ENCODE measurements around the gene AKR1B15.
"Not testable (repeated sequence)": the region's sequence is repeated elsewhere in the genome, so short reads cannot be mapped to it uniquely, and the experiment has no call there.

AKR1B15 gene

GRCh38 chr7:134563398-134563749 is 14.5 kb downstream of the AKR1B15 start:
- DNase-seq (ENCODE audit: low read depth): not testable (repeated sequence)

- no peak for DNase-seq (ENCODE audit: low read depth)
Measured at GRCh38 chr7:134565643-134566136, 16.8 kb downstream of the AKR1B15 start.

GRCh38 chr7:134567368-134567767 is 18.5 kb downstream of the AKR1B15 start:
- DNase-seq (ENCODE audit: low read depth): no peak

DNA sequence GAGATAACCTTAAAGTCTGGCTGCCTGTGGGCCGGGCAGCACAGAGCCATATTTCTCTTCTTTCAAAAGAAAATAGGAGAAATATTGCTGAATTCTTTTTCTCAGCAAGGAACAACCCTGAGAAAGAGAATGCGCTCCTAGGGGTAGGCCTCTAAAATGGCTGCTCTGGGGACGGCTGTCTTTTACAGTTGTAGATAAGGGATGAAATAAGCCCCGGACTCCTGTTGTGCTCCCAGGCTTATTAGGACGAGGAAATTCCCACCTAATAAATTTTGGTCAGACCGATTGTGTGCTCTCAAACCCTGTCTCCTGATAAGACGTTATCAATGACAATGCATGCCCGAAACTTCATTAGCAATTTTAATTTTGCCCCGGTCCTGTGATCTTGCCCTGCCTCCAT is 21.1 kb downstream of the AKR1B15 start:
- not testable (repeated sequence) for DNase-seq (ENCODE audit: low read depth)

GRCh38 chr7:134571101-134571500 is 22.2 kb downstream of the AKR1B15 start:
- no peak for DNase-seq (ENCODE audit: low read depth)

DNA sequence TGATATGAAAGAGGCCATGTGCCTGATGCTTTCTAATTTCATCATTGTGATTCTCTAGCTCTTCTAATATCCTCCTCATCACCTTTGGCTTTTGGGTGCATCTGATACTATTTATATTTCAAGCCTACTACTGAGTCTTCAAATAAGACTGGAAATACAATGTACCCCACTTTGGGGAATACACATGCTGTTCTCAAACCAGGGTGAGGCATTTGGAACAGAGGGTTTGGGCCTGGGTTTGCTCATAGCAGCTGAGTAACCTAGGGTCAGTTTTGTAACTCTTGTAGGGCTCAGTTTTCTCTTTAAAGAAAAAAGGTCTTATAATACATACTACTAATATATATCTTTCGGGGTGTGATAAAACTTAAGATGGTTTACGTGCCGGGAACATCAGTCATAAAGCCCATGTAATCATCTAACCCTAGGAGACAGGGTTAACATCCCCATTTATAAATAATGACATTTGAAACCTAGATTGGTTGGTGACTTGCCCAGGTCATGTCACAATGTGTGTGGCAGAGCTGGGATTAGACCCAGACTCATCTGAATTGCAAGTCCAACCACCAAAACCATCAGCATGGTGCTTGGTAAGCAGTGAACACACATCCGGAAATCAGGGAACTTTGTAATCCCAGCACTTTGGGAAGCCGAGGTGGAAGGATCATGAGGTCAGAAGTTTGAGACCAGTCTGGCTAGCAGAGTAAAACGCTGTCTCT is 23.0 kb downstream of the AKR1B15 start:
- no peak for DNase-seq (ENCODE audit: low read depth)

DNA sequence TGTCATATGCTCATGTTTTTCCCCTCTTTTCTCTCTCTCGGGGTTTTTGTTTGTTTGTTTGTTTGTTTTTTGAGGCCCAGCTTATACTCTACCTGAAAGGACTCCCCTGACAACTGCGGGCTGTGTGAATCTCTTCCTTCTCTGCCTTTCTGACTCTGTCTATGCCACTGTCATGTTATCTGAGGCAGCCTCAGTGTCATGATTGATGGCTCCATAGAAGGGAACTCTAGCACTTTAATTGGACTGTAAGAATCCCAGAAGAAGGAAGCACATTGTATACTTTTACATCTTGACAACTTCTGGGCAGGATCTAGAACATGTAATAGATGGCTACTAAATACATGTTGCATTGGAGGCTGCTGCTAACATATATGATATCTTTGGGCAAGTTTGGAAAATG is 25.4 kb downstream of the AKR1B15 start:
- no peak for DNase-seq (ENCODE audit: low read depth)

DNA sequence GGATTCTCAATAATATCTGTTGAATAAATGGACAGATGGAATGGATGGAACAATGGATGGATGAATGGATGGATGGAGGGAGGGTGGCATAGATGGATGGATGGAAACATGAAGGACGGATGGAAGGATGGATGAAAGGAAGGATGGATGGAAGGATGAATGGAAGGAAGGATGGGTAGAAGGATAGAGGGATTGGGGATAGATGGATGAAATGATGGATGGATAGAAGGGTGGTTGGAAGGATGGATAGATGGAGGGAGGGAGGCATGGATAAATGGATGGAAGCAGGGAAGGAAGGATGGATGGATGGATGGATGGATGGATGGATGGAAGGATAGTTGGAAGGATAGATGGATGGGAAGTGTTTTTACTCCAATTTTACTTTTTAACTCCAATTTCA is 35.4 kb downstream of the AKR1B15 start:
- no peak for DNase-seq (ENCODE audit: low read depth)

- DNase-seq (ENCODE audit: low read depth): no peak
Measured at GRCh38 chr7:134585897-134586296, 37.0 kb downstream of the AKR1B15 start.

DNA sequence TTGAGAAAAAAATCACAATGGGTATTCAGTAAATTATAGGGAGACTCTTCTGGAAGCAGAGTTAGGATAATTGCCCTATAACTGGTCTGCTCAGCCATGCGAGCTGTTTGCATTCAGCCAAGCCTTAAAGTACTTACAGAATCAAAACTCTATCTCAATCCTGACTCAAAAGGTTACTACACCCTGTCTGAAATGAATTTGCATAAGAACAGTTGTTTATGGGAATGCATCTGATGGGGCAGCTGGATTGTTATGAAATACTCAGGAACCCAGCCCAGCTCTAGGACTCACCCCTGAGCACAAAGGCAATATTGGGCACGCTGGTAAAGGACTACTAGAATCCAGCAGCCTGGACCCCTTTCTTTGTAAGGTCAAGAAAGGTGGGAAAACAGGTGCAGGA is 38.8 kb downstream of the AKR1B15 start:
- DNase-seq (ENCODE audit: low read depth): no peak

DNA sequence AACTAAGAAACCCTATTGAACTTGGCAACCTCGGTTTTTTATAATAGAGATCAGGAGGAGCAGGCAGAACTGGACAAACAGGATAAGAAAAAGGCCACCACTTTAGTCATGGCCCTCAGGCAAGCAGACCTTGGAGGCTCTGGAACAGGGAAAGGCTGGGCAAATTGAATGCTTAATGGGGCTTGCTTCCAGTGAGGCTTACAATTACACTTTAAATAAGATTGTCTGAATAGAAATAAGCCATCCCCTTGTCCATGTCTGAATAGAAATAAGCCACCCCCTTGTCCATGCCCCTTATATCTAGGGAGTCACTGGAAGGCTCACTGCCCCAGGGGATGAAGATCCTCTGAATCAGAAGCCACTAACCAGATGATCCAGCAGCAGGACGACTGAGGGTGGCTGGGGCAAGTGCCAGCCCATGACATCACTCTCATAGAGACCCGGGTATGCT is 40.6 kb downstream of the AKR1B15 start:
- DNase-seq (ENCODE audit: low read depth): no peak

- DNase-seq (ENCODE audit: low read depth): no peak
Measured at GRCh38 chr7:134593530-134594392, 44.9 kb downstream of the AKR1B15 start.

DNA sequence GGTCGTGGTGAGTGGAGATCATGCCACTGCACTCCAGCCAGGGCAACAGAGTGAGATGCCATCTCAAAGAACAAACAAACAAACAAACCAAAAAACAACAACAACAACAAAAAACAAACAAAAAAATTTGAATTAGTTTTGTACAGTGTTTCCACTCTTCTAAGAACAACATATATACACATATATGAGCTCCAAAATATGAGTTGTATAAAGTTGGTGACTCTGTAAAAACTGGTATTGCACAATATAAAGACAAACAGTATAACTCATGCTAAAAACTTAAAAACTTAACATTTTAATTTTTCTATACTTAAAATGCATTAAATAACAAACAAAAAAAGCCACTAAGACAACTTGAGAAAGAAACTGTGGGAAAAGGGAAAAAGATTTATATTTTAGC is 46.0 kb downstream of the AKR1B15 start:
- no peak for DNase-seq (ENCODE audit: low read depth)

GRCh38 chr7:134599371-134599770 is 50.5 kb downstream of the AKR1B15 start:
- no peak for DNase-seq (ENCODE audit: low read depth)

DNA sequence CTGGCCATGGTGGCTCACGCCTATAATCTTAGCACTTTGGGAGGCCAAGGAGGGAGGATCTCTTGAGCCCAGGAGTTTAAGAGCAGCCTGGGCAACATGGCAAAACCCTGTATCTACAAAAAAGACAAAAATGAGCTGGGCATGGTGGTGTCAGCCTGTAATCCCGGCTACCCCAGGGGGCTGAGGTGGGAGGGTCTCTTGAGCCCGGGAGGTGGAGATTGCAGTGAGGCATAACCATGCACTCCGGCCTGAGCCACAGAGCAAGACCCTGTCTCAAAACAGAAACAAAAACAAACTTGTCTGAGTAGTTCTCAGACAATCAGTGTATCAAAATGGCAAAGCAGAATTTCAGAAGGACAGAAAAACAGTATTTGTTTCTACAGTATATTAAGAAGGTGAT is 52.5 kb downstream of the AKR1B15 start:
- no peak for DNase-seq (ENCODE audit: low read depth)

DNA sequence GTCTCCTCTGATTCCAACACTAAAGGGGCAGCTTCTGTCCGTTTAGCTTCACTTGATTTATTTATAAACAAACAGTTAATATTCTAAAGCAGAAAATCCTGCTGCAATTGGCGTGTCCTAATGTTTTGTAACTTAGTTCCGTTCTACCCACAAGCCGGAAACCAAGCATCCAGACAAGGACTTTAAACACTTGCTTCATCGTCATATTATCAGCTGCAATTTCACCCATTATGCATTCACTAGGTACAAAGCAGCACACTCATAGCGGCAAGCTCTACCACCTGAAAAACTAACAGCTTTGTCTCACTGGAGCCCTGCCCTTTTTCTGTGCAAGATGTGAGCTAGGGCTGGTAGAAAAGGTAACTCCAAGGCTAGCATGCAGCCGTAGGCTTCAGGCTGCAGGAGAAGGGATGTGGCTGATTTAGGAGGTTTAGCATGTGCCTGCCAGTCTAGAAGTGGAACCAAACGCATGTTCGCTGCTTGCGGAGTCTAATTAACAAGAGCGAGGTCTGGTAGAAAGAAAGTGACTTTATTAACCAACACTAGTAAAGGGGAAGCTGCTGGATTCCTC is 54.1 kb downstream of the AKR1B15 start:
- DNase-seq (ENCODE audit: low read depth): no peak

DNA sequence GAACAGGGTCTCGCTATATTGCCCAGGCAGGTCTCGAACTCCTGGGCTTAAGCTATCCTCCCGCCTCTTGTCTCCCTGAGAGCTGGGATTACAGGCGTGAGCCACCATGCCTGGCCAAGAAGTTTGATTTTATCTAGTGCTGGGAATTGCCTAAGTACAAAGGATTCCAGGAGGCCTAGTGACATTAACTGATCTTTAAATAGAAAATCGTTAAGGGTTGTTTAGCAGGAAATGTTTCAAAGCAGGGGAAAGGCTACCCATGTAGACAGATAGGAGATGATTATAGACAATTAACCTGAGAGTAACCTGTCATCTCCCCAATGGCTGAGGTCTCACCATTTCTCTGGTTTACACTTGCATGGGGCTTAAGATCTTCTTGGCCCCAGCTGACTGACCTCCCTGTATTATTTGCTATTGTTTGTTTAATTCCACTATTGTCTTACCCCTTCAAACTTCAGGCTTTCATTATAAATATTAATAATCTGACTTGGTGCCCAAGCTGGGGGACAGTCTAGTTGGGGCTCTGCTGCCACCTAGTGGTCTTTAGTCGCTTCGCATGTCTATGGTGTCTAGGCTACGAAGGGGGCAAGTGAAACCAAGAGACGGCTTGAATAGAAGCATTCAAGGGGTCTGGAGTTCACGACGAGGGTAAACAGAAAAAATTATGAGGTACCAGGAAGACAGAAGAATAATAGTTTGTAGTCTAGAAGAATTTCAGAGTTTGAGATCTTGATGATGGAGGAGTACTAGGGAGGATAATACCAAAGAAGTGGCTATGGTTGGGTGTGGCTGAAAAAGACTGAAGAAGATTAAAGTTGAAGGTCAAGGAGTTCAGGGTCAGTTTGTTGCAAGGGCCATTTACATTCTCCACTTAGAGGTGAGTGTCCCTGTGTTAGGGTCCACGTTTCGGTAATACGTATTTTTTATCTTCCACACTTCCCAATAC is 57.3 kb downstream of the AKR1B15 start:
- peak; percentile 7 for DNase-seq (ENCODE audit: low read depth)

- no peak for DNase-seq (ENCODE audit: low read depth)
Measured at GRCh38 chr7:134611611-134612151, 62.8 kb downstream of the AKR1B15 start.

- no peak for DNase-seq (ENCODE audit: low read depth)
Measured at GRCh38 chr7:134612197-134612596, 63.3 kb downstream of the AKR1B15 start.

DNA sequence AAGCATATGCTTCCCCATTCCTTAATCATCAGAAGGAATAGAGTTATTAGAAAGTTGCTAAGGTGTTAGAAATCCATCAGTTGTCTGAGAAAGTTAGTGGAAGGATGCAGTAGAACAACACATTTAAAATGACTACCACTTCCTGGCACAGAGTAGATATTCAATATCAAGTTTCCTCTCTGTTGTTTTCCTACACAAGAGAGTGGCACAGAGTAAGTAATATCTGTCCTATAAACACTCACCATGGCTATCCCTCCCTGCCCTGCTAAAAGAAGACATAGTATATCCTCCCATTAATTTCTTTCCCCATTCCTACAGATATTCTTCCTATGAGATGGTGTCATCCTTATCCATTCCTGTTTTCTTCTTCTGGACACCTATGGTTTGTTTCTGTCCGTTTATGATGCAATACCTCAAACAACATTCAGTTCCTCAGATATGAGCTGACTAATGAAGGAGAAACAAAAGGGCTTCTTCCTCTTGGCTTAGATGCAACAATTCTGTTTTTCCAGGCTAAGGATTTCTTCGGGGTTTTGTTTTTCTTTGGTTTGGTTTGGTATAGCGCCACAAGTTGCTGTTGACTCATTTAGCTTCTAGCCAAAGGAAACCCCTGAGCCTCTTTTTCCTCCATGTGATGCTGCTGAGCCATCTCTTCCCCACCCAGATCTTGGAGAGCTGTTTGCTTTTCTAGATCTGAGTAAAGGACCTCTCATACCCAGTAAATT is 64.9 kb downstream of the AKR1B15 start:
- no peak for DNase-seq (ENCODE audit: low read depth)

DNA sequence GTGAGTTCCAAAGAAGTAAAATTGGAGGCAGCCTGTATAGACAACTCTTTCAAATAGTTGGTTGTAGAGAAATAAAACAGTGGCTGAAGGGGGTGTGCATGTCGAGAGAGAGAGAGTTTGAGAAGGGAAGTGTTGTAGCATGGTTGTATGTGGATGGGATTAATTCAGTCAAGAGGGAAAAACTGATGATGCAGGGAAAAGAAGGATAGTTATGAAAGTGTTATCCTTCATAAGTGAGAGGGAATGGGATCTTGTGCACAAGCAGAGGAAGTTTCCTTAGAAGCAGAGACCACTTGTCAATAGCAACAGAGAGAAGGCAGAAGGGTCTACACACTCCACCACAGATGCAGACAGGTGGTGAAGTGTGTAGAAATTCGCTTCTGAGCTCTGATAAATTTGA is 67.7 kb downstream of the AKR1B15 start:
- DNase-seq (ENCODE audit: low read depth): no peak

Measured in stimulated activated CD8-positive, alpha-beta memory T cell treated with anti-CD3 and anti-CD28 coated beads, Interleukin-15, amount 100 ng/mL, for 24 hours (primary cell).